ENCODE measurements around the gene SSRP1.
"Not testable (repeated sequence)": the region's sequence is repeated elsewhere in the genome, so short reads cannot be mapped to it uniquely, and the experiment has no call there.

Gene SSRP1, protein sequence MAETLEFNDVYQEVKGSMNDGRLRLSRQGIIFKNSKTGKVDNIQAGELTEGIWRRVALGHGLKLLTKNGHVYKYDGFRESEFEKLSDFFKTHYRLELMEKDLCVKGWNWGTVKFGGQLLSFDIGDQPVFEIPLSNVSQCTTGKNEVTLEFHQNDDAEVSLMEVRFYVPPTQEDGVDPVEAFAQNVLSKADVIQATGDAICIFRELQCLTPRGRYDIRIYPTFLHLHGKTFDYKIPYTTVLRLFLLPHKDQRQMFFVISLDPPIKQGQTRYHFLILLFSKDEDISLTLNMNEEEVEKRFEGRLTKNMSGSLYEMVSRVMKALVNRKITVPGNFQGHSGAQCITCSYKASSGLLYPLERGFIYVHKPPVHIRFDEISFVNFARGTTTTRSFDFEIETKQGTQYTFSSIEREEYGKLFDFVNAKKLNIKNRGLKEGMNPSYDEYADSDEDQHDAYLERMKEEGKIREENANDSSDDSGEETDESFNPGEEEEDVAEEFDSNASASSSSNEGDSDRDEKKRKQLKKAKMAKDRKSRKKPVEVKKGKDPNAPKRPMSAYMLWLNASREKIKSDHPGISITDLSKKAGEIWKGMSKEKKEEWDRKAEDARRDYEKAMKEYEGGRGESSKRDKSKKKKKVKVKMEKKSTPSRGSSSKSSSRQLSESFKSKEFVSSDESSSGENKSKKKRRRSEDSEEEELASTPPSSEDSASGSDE

GRCh38 chr11:57335343-57336110, at the start of gene SSRP1:
Gene SSRP1, minus strand, starts transcription at chr11:57335892. Its CDS starts 771 bp downstream, at chr11:57335121.
- no peak for DNase-seq (ENCODE audit: low read depth, low spot score)

DNA sequence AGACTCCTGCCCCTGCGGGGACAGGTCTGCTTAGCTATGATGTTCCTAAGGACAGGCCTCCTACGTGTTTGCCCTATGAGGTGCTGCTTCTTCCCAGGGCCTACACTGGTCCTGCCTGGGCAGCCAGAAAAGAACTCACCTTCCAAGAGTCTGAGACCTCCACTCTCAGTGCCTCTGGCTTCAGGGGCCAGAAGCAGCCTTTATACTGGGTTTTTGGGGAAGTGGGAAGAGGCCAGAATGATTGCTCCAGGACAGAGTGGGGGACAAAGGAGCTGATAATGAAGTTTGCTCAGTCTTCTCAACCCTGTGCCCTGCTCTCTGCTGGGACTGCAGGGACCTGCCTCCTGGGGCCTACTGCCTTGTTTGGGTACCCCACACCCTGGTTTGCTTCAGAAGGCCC, 45.3 kb upstream of the SSRP1 start, which contains the start of gene PRG3:
Gene PRG3, minus strand, starts transcription at position 176 of the 400 bp plus-strand sequence. CDS start 442 bp downstream, outside the sequence.
- DNase-seq (ENCODE audit: low read depth, low spot score) = no peak

DNA sequence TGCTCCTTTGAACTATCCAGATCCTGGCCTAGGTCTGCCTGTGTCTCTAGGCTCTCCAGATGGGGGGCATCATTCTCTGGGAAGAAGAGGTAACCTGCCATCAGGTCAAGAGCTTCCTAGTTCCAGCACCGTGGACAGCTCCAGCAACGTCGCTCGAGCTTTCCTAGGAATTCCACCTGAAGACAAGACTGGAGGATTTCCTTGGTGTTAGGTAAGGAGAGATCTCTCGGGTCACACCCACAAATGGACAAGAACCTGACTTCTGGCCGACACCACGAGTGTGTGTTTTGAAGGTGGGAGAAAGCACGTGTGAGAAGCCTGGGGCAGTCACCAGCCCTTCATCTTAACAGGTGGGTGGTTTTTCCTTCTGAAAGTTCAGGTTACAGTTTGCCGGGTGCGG, 44.0 kb upstream of the SSRP1 start:
- peak; percentile 48 for DNase-seq (ENCODE audit: low read depth, low spot score)

DNA sequence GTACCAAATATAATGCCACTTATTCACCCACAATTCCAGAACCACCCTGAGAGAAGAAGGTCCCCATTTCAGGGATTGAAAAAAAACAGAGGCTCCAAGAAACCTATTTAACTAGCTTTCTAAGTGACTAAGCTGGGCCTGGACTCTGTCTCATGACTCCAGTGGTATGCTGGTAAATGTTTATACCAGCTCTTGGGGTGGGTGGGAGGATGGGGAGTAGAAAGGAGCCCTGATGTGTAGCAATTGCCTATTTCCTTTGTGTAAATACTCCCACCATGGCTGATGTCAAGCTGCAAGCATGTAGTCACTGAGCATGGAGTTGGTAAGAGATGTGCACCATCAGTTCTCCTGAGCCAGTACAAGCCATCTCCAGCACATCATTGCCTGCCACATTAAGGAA, 42.5 kb upstream of the SSRP1 start:
- DNase-seq (ENCODE audit: low read depth, low spot score) = no peak

DNA sequence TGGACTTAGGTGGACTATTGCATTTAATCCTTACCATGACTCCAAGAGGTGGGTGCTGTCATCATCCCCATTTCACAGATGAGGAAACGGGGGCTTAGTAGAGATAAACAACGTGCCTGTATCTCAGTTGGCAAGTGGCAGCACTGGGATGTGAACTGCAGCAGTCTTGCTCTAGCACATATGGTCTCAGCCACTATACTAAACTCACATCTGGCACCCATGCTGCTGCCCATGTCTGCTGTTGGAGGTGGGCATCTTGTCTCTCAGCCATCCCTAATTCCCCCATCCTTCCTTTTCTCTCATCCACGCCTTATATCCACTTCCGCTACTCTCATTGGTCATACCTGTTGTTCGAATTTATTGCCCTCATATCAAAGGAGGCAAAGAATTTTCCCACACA, 41.4 kb upstream of the SSRP1 start:
- no peak for DNase-seq (ENCODE audit: low read depth, low spot score)

DNA sequence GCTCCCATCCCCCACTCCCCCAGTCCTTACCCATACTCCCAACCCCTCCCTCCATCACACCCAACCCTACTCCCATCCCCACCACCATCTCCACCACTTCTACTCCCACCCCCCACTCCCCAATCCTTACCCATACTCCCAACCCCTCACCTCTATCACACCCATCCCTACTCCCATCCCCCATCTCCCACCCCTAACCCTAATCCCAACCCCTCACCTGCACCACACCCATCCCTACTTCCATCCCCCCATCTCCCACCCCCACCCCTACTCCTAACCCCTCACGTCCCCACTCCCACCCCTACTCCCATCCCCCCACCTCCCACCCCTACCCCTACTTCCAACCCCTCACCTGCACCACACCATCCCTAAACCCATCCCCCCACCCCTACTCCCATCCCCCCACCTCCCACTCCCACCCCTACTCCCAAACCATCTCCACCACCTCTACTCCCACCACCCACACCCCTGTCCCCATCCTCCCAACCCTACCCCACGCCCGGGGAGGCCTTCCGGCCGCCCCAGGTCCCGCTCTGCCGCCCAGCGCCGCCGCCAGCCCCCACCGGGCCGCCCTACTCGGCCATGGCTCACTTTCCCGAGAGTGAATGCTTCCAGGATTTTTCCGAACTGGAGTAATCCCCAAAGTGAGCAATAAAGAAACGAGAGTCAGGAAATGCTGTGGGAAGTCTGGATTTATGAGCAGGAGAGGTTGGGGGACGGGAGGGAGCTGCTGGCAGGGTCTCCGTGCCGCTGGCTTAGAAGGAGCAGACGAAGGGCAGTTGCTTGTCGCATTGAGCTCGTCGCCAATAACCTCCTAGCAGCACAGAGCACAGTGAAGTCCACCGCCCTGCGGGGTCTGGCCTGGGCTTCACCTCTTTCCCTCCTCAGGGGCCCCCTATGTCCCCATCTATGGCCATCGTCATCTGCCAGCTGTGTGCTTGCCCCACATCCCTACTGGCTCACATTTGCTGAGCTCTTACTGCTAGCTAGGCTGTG, 40.7 kb upstream of the SSRP1 start:
- DNase-seq (ENCODE audit: low read depth, low spot score) = no peak

GRCh38 chr11:57375490-57375889, 39.8 kb upstream of the SSRP1 start:
- DNase-seq (ENCODE audit: low read depth, low spot score) = no peak

- no peak for DNase-seq (ENCODE audit: low read depth, low spot score)
Observed at GRCh38 chr11:57374966-57375365, 39.3 kb upstream of the SSRP1 start.

DNA sequence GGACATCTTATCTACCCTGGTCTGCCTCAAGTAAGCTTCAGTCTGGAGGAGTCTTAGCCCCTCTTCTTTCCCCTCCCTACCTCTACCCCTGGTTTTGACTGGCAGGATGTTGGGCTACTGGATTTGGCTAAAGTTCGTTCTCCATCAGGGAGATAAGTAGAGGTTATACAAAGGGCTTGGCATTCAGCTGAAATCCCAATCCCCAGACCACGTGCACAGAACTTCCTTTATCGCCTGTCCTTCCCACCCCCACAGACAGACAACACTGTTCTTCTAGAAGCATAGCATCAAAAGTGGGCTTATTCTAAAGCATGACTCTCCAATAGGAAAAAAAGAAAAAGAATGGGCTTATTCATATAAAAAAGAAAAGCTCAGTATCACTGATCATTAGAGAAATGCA, 37.5 kb upstream of the SSRP1 start:
- no peak for DNase-seq (ENCODE audit: low read depth, low spot score)

DNA sequence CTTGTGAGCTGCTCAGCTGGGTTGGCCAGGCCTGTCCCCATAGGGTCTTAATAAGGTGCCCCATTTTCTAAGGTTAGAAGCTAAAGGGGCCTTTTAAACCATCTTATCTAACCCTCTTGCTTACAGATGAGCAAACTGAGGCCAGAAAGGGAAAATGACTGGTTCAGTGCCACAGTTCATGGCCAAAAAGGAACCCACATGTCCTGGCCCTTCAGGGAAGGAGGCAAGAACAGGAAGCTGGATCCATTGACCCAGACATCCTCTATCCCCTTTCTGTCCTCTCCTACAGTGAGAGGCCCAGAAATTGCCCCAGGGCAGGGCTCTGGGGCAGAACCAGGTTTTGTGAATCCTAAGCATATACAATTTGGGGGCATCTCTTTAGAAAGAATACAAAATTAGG, 35.2 kb upstream of the SSRP1 start:
- DNase-seq (ENCODE audit: low read depth, low spot score) = no peak

GRCh38 chr11:57370251-57370650, 34.6 kb upstream of the SSRP1 start:
- no peak for DNase-seq (ENCODE audit: low read depth, low spot score)

DNA sequence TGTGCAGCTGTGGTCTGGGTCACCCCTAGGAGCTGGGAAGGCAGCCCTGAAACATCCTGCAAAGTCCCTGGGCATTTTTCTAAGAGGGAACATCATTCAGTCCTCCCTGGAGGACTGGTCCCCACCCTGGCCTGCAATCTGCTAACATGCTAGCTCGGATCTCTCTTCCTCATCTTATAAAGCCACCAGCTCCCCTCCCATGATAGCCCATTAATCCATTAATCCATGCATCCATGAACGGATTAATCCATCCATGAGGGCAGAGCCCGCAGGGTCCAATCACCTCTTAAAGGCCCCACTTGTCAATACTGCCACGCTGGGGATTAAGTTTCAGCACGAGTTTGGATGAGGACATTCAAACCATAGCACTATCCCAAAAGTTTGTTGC, 33.1 kb upstream of the SSRP1 start:
- no peak for DNase-seq (ENCODE audit: low read depth, low spot score)

- DNase-seq (ENCODE audit: low read depth, low spot score) = no peak
Observed at GRCh38 chr11:57368106-57368844, 32.6 kb upstream of the SSRP1 start.

DNA sequence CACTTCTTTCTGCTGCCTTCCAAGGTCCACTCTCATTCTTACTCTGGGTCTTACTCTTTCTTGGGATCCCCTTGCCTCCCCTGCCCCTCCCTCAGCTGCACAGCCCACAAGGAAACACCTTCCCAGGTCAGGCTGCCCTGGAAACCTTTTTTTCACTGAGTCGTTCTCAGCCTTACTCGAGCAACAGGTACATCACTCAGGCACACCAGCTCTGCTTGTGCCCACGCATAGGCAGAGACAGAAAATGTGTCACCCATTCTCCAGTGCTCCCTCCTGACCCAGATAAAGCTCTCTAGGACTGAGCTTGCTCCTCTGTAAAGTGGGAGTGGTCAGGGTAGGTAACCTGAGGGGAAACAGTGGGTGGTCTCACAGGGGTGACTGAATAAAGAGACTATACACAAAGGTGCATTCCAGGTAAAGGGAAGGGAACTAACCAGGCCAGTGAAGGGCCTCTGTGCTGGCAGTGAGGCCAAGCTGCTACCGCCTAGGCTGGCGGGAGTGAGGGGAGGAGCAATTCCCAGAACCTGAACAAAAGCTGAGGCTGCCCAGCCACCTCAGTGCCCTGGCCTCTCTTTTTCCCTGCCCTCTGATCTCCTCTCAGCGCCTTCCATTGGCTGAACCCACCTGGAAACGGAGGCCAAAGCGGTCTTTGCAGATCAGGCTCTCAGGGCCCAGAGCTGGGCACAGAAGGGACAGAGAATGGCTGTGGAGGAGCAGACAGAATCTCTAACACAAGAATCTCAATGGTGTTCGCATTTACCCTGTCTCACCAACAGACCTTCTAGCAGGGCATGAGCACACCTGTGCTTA, 29.4 kb upstream of the SSRP1 start:
- peak; percentile 52 for DNase-seq (ENCODE audit: low read depth, low spot score)

GRCh38 chr11:57363131-57364080, 27.7 kb upstream of the SSRP1 start:
- DNase-seq (ENCODE audit: low read depth, low spot score) = no peak

DNA sequence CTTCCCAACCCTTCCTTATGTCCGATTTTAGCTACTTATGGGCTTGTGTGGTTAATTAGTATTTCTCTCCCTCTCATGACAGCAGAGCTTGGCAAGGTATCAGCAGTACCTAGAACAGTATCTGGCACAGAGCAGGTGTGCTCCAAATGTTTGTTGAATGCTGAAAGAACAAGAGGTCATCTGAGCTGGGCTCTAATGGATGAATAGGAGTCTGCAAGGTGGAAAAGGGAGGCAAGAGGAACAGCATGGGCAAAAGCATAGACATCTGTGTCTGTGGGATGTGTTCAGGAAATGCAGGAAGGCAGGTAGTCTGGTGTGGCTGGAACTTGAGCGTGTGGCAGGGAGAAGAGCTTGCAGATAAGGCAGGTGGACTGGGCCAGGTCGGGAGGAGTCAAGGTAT, 26.2 kb upstream of the SSRP1 start:
- DNase-seq (ENCODE audit: low read depth, low spot score) = no peak

- not testable (repeated sequence) for DNase-seq (ENCODE audit: low read depth, low spot score)
Observed at GRCh38 chr11:57361420-57361819, 25.7 kb upstream of the SSRP1 start.

- DNase-seq (ENCODE audit: low read depth, low spot score) = no peak
Observed at GRCh38 chr11:57360991-57361390, 25.3 kb upstream of the SSRP1 start.
